Pancreas (tissue), 10 donors: ENCODE measurements around the gene KRTAP10-2. TPM values are rescaled to one million over a fixed set of nuclear protein-coding genes. Genes with fewer than 3 reads are reported as not detected.

Experiments
- ATAC-seq, 4 donors: fragments of 200-7000 bp; cut with Tn5 transposase; one replicate each; pipeline versions ENCODE4 v1.8.0 to v1.9.1; 2020; ENCODE audit warnings: mild to moderate bottlenecking in 4 of 4, moderate library complexity in 4 of 4
- DNase-seq, 6 donors: peaks; one replicate each; pipeline ENCODE4 v3.0.0-alpha.2; 2020
- FAIRE-seq: peaks from 2 replicates; lab custom pipeline; 2012; peaks lifted over from hg19 to GRCh38; lab: Jason Lieb, UNC
- H3K27ac ChIP-seq, 4 donors: fragments of 200-600 bp; sonication (generic); 1 replicate in 3 of 4; 2 replicates in 1 of 4; pipeline versions ENCODE4 v1.5.0 to v1.8.0; 2020
- H3K27me3 ChIP-seq, 4 donors: fragments of 200-600 bp; one replicate each; pipeline ENCODE4 v1.8.0; 2021
- H3K36me3 ChIP-seq, 3 donors: fragments of 200-600 bp; sonication (generic) in 1 of 3; one replicate each; pipeline versions ENCODE4 v1.5.0 to v1.8.0; 2020 to 2021
- H3K4me1 ChIP-seq, 3 donors: fragments of 200-600 bp; one replicate each; pipeline ENCODE4 v1.8.0; 2021
- H3K4me3 ChIP-seq, 4 donors: fragments of 200-600 bp; sonication (generic) in 2 of 4; one replicate each; pipeline versions ENCODE4 v1.5.0 to v1.8.0; 2020 to 2021
- H3K9me3 ChIP-seq, 4 donors: fragments of 200-600 bp; one replicate each; pipeline ENCODE4 v1.8.0; 2021
- WGBS, 2 donors: extraction: QIAGEN DNeasy Blood & Tissue Kit; methylation state at CpG; one replicate each; pipeline ENCODE4 v1.1.7; 2013; 5-methylcytosine and 5-hydroxymethylcytosine counted together
- intact Hi-C, 3 donors: fragments of 100-400 bp; cut with DNase I; formaldehyde crosslinking; loops; one replicate each; pipeline versions ENCODE4 v1.11.1 to v1.14.2; 2022
- polyA plus RNA-seq, 2 donors: library from polyadenylated mRNA; stranded (reverse); fragments of 200-250 nt; gene quantifications; one replicate each; pipeline ENCODE4 v1.2.3, GENCODE V29; 2013
- total RNA-seq, 6 donors: library from RNA; stranded (reverse); fragmentation: NEBNext Ultra II Directional in 4 of 6; extraction: Animal tissue kit (Norgen Biotek cat#: 25700) in 4 of 6; gene quantifications; one replicate each; pipeline versions ENCODE4 v1.2.1 to v1.2.4, GENCODE V29; 2021 to 2023
- TF ChIP-seq, protein P1 (sequence below), 4 donors: fragments of 200-600 bp; sonication (generic) in 3 of 4; IDR thresholded peaks; one replicate each; pipeline versions ENCODE4 v1.5.0 to v1.8.0; 2021; ENCODE audit warnings: antibody characterized with exemption in 4 of 4
- donor health status: healthy with polysubstance abuse.
- donor health status: DM: no; HTN: no; CAD: no; lungs with moderate emphysema.
- donor health status: DM: no; HTN: no; CAD: no.
- donor health status: control.
- donor health status: control.
- donor health status: Bipolar disorder and iron deficiency.
- donor health status: DM: yes; HTN: yes; CAD: no.
- donor health status: DM: no; HTN: no; CAD: no.
- donor health status: DM: no; HTN: no; CAD: no.
- donor health status: DM: yes; HTN: yes; CAD: no.

The KRTAP10-2 gene
- total and polyA plus RNA-seq, 8 donors = not detected

DNA sequence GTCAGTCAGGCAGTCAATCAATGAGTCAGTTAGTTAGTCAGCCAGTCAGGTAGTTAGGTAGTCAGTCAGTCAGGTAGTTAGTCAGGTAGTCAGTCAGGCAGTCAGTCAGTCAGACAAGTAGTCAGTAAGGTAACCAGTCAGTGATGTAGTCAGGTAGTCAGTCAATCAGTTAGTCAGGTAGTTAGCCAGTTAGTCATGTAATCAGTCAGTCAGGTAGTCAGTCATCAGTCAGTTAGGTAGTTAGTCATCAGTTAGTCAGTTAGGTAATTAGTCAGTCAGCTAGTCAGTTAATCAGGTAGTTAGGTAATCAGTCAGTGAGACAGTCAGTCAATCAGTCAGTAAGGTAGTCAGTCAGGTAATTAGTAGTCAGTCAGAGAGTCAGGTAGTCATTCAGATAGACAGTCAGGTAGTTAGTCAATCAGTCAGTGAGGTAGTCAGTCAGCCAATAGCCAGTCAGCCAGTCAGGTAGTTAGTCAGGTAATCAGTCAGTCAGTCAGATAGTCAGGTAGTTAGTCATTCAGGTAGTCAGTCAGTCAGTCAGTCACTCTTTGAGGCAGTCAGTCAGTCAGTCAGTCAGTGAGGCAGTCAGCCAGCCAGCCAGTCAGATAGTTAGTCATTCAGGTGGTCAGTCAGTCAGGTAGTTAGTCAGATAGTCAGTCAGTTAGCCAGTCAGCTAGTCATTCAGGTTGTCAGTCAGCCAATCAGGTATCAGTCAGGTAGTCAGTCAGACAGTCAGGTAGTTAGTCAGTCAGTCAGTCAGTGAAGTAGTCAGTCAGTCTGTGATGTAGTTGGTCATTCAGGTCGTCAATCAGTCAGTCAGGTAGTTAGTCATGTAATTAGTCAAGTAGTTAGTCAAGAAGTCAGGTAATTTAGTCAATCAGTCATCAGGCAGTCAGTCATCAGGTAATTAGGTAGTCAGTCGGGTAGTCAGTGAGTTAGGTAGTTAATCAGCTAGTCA is 26.6 kb downstream of the KRTAP10-2 start:
- Histone ChIP-seq H3K27ac (no peak overlapping the region), H3K36me3 (no peaks in the 10 kb centered on the region), H3K4me3 (no peak overlapping the region), H3K27me3 (no peaks in the 10 kb centered on the region), H3K9me3 (no peaks in the 10 kb centered on the region), H3K4me1 (no peaks in the 10 kb centered on the region)
- no peak for FAIRE-seq
- intact Hi-C loops = no loop called here
- DNase-seq = no peak
- no peak for ATAC-seq
- TF ChIP-seq, protein P1, sequence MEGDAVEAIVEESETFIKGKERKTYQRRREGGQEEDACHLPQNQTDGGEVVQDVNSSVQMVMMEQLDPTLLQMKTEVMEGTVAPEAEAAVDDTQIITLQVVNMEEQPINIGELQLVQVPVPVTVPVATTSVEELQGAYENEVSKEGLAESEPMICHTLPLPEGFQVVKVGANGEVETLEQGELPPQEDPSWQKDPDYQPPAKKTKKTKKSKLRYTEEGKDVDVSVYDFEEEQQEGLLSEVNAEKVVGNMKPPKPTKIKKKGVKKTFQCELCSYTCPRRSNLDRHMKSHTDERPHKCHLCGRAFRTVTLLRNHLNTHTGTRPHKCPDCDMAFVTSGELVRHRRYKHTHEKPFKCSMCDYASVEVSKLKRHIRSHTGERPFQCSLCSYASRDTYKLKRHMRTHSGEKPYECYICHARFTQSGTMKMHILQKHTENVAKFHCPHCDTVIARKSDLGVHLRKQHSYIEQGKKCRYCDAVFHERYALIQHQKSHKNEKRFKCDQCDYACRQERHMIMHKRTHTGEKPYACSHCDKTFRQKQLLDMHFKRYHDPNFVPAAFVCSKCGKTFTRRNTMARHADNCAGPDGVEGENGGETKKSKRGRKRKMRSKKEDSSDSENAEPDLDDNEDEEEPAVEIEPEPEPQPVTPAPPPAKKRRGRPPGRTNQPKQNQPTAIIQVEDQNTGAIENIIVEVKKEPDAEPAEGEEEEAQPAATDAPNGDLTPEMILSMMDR (IDR thresholded peaks at IDR 0.05) = no peak
- 57 to 59% methylated on average over 2 of the region's 2 CpGs for WGBS, 2 donors

DNA sequence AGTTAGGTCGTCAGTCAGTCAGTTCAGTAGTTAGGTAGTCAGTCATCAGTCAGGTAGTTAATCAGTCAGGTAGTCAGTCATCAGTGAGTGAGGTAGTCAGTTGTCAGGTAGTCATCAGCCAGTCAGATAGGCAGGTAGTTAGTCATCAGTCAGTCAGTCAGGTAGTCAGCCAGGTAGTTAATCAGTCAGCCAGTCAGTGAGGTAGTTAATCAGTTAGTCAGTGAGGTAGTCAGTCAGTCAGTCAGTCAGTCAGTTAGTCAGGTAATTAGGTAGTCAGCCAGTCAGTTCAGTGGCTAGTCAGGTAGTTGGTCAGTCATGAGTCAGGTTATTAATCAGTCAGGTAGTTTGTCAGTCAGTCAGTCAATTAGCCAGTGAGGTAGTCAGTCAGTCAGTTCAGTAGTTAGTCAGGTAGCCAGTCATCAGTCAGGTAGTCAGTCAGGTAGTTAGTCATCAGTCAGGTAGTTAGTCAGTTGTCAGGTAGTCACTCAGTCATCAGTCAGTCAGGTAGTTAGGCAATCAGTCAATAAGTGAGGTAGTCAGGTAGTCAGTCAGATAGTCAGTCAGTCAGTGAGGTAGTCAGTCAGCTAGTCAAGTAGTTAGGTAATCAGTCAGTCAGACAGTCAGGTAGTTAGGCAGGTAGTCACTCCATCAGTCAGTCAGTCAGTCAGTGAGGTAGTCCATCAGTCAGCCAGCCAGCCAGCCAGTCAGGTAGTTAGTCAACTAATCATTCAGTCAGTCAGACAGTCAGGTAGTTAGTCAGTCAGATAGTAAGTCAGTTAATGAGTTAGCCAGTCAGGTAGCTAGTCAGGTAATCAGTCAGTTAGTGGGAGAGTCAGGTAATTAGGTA is 27.5 kb downstream of the KRTAP10-2 start:
- Histone ChIP-seq H3K36me3 (no peaks in the 10 kb centered on the region), H3K4me1 (no peaks in the 10 kb centered on the region), H3K9me3 (no peaks in the 10 kb centered on the region), H3K27me3 (no peaks in the 10 kb centered on the region), H3K4me3 (no peak overlapping the region), H3K27ac (no peak overlapping the region)
- WGBS, 2 donors = 51 to 52% methylated on average over 1 of the region's 1 CpG
- intact Hi-C loops = no loop called here
- TF ChIP-seq, protein P1 (IDR thresholded peaks at IDR 0.05) = no peak
- FAIRE-seq (no peak), DNase-seq (no peak), ATAC-seq (no peak)

- TF ChIP-seq, protein P1 (IDR thresholded peaks at IDR 0.05) = no peak
- FAIRE-seq (no peak), DNase-seq (peak in 3 of 6 donors; percentile 1 to 38 (median 28)), ATAC-seq (no peak)
- Histone ChIP-seq H3K27ac (no peak overlapping the region), H3K36me3 (no peaks in the 10 kb centered on the region), H3K4me1 (no peaks in the 10 kb centered on the region), H3K4me3 (no peak overlapping the region), H3K27me3 (no peaks in the 10 kb centered on the region), H3K9me3 (no peaks in the 10 kb centered on the region)
- intact Hi-C loops = no loop called here
- 50 to 62% methylated on average over 1 of the region's 1 CpG for WGBS, 2 donors
These were observed 28.5 kb downstream of the KRTAP10-2 start for GRCh38 chr21:44522753-44523204.

GRCh38 chr21:44521928-44522752 is 29.2 kb downstream of the KRTAP10-2 start:
- 75 to 84% methylated on average over 33 of the region's 33 CpGs for WGBS, 2 donors
- DNase-seq (peak in 4 of 6 donors; percentile 6 to 63 (median 28)), FAIRE-seq (no peak), ATAC-seq (no peak)
- Histone ChIP-seq H3K9me3 (no peaks in the 10 kb centered on the region), H3K4me1 (no peaks in the 10 kb centered on the region), H3K36me3 (no peaks in the 10 kb centered on the region), H3K4me3 (no peak overlapping the region), H3K27ac (no peak overlapping the region), H3K27me3 (no peaks in the 10 kb centered on the region)
- intact Hi-C loops = no loop called here
- TF ChIP-seq, protein P1 (IDR thresholded peaks at IDR 0.05) = no peak
